Esophagus squamous epithelium (tissue), 4 donors: ENCODE measurements around the gene LCN10.

Source experiments
- CTCF ChIP-seq, 6 experiments: fragments of 450-650 bp in 4 of 6; fragments of 200-600 bp in 2 of 6; sonication (generic) in 2 of 6; IDR thresholded peaks; one replicate each; pipeline ENCODE4 v1.5.1; 2016 to 2019; ENCODE audit warnings: antibody characterized with exemption in 6 of 6, mild to moderate bottlenecking in 4 of 6, moderate library complexity in 4 of 6
- POLR2A ChIP-seq, 4 donors: fragments of 450-650 bp; IDR thresholded peaks; one replicate each; pipeline ENCODE4 v1.6.1; 2017; ENCODE audit warnings: antibody characterized with exemption in 4 of 4, mild to moderate bottlenecking in 4 of 4, moderate library complexity in 3 of 4

GRCh38 chr9:136764301-136764891 is 21.7 kb upstream of the LCN10 start, which contains the start of gene LCN15:
- no peak for TF ChIP-seq CTCF (IDR thresholded peaks at IDR 0.05)
- no peak for TF ChIP-seq POLR2A (IDR thresholded peaks at IDR 0.05)
